ENCODE data around the gene SLC25A26.

- TF ChIP-seq CTCF (optimal IDR thresholded peaks at IDR 0.05 in 1 of 3, IDR thresholded peaks at IDR 0.05 in 1 of 3, conservative IDR thresholded peaks at IDR 0.05 in 1 of 3; ENCODE audit: extremely low read depth in 1 of 3, insufficient read depth in 2 of 3, low read length in 3 of 3) = no peak
- TF ChIP-seq EZH2 (IDR thresholded peaks at IDR 0.05; ENCODE audit: low read length) = no peak
Measured at GRCh38 chr3:66270288-66270687, 49.5 kb downstream of the SLC25A26 start.
